Mesenchymal stem cell (in vitro differentiated cells and primary cell): Measurements from ENCODE around the gene SAMD10.

Experiments
- DNase-seq: peaks from one replicate; pipeline ENCODE4 v3.0.0-alpha.2; 2013
- H2AFZ ChIP-seq: one replicate; pipeline ENCODE4 v1.6.1; 2013; ENCODE audit warnings: low read depth, mild to moderate bottlenecking, control low read depth, inconsistent platforms, low read length, moderate library complexity
- H2AK5ac ChIP-seq: 2 replicates; pipeline ENCODE4 v1.6.1; 2013; ENCODE audit warnings: low read length, moderate library complexity, mild to moderate bottlenecking, inconsistent platforms; ENCODE audit not compliant: severe bottlenecking
- H2BK120ac ChIP-seq: one replicate; pipeline ENCODE4 v1.6.1; 2013; ENCODE audit warnings: low read depth, mild to moderate bottlenecking, inconsistent platforms, low read length, moderate library complexity
- H2BK12ac ChIP-seq, 2 experiments: one replicate each; pipeline ENCODE4 v1.6.1; 2013; ENCODE audit warnings: inconsistent platforms in 2 of 2, low read length in 2 of 2, mild to moderate bottlenecking in 2 of 2, moderate library complexity in 2 of 2, control low read depth in 1 of 2
- H2BK15ac ChIP-seq: one replicate; pipeline ENCODE4 v1.6.1; 2013; ENCODE audit warnings: mild to moderate bottlenecking, low read depth, inconsistent platforms; ENCODE audit not compliant: poor library complexity, severe bottlenecking
- H2BK5ac ChIP-seq: 2 replicates; pipeline ENCODE4 v1.6.1; 2013; ENCODE audit warnings: low read depth, mild to moderate bottlenecking, low read length, control low read depth, inconsistent platforms; ENCODE audit not compliant: poor library complexity, severe bottlenecking
- H3K14ac ChIP-seq, 2 experiments: one replicate each; pipeline ENCODE4 v1.6.1; 2013; ENCODE audit warnings: inconsistent platforms in 2 of 2, low read length in 2 of 2, control low read depth in 1 of 2, mild to moderate bottlenecking in 1 of 2, moderate library complexity in 1 of 2
- H3K18ac ChIP-seq, 2 experiments: one replicate each; pipeline ENCODE4 v1.6.1; 2013; ENCODE audit warnings: inconsistent platforms in 2 of 2, low read length in 2 of 2, control low read depth in 1 of 2, low read depth in 1 of 2, mild to moderate bottlenecking in 1 of 2
- H3K23ac ChIP-seq, 2 experiments: one replicate each; pipeline ENCODE4 v1.6.1; 2013; ENCODE audit warnings: inconsistent platforms in 2 of 2, low read length in 2 of 2, mild to moderate bottlenecking in 2 of 2, moderate library complexity in 2 of 2, control low read depth in 1 of 2
- H3K27ac ChIP-seq: 2 replicates; pipeline ENCODE4 v1.5.1; 2013; ENCODE audit warnings: mild to moderate bottlenecking, moderate library complexity, low read length, control low read depth, inconsistent platforms; ENCODE audit not compliant: poor library complexity, severe bottlenecking
- H3K27me3 ChIP-seq, 2 experiments: 2 replicates each; pipeline versions ENCODE4 v1.6.1 to v1.7.0; 2013; ENCODE audit warnings: low read length in 2 of 2, mild to moderate bottlenecking in 2 of 2, moderate library complexity in 2 of 2, control low read depth in 1 of 2, inconsistent platforms in 1 of 2; ENCODE audit not compliant: control insufficient read depth in 1 of 2, insufficient read depth in 1 of 2
- H3K36me3 ChIP-seq, 2 experiments: 2 replicates each; pipeline versions ENCODE4 v1.6.1 to v1.7.0; 2013; ENCODE audit warnings: low read length in 2 of 2, control low read depth in 1 of 2, inconsistent platforms in 1 of 2, low read depth in 1 of 2, mild to moderate bottlenecking in 1 of 2; ENCODE audit not compliant: insufficient read depth in 2 of 2, control insufficient read depth in 1 of 2
- H3K4ac ChIP-seq, 2 experiments: one replicate each; pipeline ENCODE4 v1.6.1; 2013; ENCODE audit warnings: inconsistent platforms in 2 of 2, low read length in 2 of 2, mild to moderate bottlenecking in 2 of 2, moderate library complexity in 2 of 2, control low read depth in 1 of 2, low read depth in 1 of 2
- H3K4me1 ChIP-seq: 2 replicates; pipeline ENCODE4 v1.6.1; 2013; ENCODE audit warnings: low read depth, low read length, control low read depth; ENCODE audit not compliant: control insufficient read depth, insufficient read depth
- H3K4me2 ChIP-seq: 2 replicates; pipeline ENCODE4 v1.6.1; 2013; ENCODE audit warnings: low read length, mild to moderate bottlenecking, inconsistent platforms; ENCODE audit not compliant: poor library complexity, severe bottlenecking
- H3K4me3 ChIP-seq, 2 experiments: 2 replicates each; pipeline versions ENCODE4 v1.5.1 to v1.7.0; 2013; ENCODE audit warnings: low read length in 2 of 2, mild to moderate bottlenecking in 2 of 2, control low read depth in 1 of 2, low read depth in 1 of 2; ENCODE audit not compliant: insufficient read depth in 1 of 2
- H3K79me1 ChIP-seq: replicated peaks from 2 replicates; pipeline ENCODE4 v1.6.1; 2013; ENCODE audit warnings: mild to moderate bottlenecking, control low read depth, low read length, inconsistent platforms; ENCODE audit not compliant: poor library complexity, severe bottlenecking
- H3K9ac ChIP-seq: 2 replicates; pipeline ENCODE4 v1.7.0; 2013; ENCODE audit warnings: mild to moderate bottlenecking, low read length, moderate library complexity
- H3K9me3 ChIP-seq: 2 replicates; pipeline ENCODE4 v1.7.0; 2013; ENCODE audit warnings: mild to moderate bottlenecking, low read length; ENCODE audit not compliant: control insufficient read depth
- H4K8ac ChIP-seq: one replicate; pipeline ENCODE4 v1.6.1; 2013; ENCODE audit warnings: inconsistent platforms, mild to moderate bottlenecking, low read length, moderate library complexity
- H4K91ac ChIP-seq: one replicate; pipeline ENCODE4 v1.6.1; 2013; ENCODE audit warnings: mild to moderate bottlenecking, low read length, inconsistent platforms
- WGBS: methylation state at CpG from one replicate; pipeline ENCODE4 v1.1.7; 2013; ENCODE audit warnings: mixed read lengths; 5-methylcytosine and 5-hydroxymethylcytosine counted together

The SAMD10 gene

GRCh38 chr20:63980317-63980805, 919 bp upstream of the SAMD10 start:
- peak overlapping the region; percentile 95 for H3K4me2 ChIP-seq
- peak overlapping the region; percentile 96 for H4K8ac ChIP-seq
- no peak overlapping the region for H2BK5ac ChIP-seq
- no peaks in the 10 kb centered on the region for H3K27me3 ChIP-seq
- H3K4me1 ChIP-seq, result peaks cover 47% of the 10 kb centered on the region
- H3K18ac ChIP-seq, result peak overlapping the region; percentile 41 to 71
- peak overlapping the region; percentile 92 for H3K9ac ChIP-seq
- peak overlapping the region; percentile 62 for H2BK120ac ChIP-seq
- H3K23ac ChIP-seq, result no peak overlapping the region
- WGBS, result 92% methylated on average over 12 of the region's 15 CpGs
- H3K9me3 ChIP-seq, result no peaks in the 10 kb centered on the region
- peak overlapping the region; percentile 21 to 86 for H3K4ac ChIP-seq
- peak overlapping the region; percentile 77 to 98 for H3K4me3 ChIP-seq
- no peak for DNase-seq
- peak overlapping the region; percentile 96 for H4K91ac ChIP-seq
- peaks cover 19% of the 10 kb centered on the region for H3K79me1 ChIP-seq
- peak overlapping the region in 1 of 2 experiments; percentile 94 for H2BK12ac ChIP-seq
- H2AFZ ChIP-seq, result peak overlapping the region; percentile 78
- peak overlapping the region in 1 of 2 experiments; percentile 76 for H3K14ac ChIP-seq
- peak overlapping the region; percentile 36 for H3K27ac ChIP-seq
- peaks cover 23 to 24% of the 10 kb centered on the region in 2 experiments for H3K36me3 ChIP-seq
- no peak overlapping the region for H2BK15ac ChIP-seq
- H2AK5ac ChIP-seq, result no peak overlapping the region

GRCh38 chr20:63979229-63979556, 249 bp downstream of the SAMD10 start:
- Histone ChIP-seq H3K36me3 (peaks cover 13 to 20% of the 10 kb centered on the region in 2 experiments), H2BK15ac (peak overlapping the region; percentile 85), H2BK5ac (no peak overlapping the region), H2BK120ac (peak overlapping the region; percentile 29), H2BK12ac (no peak overlapping the region), H3K79me1 (peaks cover 12% of the 10 kb centered on the region), H2AFZ (no peak overlapping the region), H3K9ac (no peak overlapping the region), H3K4me2 (peak overlapping the region; percentile 95), H3K23ac (peak overlapping the region in 1 of 2 experiments; percentile 77), H3K18ac (peak overlapping the region; percentile 57 to 69), H3K27me3 (no peaks in the 10 kb centered on the region), H3K4me1 (peaks cover 54% of the 10 kb centered on the region), H2AK5ac (no peak overlapping the region), H3K27ac (no peak overlapping the region), H3K9me3 (no peaks in the 10 kb centered on the region), H4K8ac (peak overlapping the region; percentile 58), H3K4me3 (peak overlapping the region; percentile 63 to 73), H4K91ac (peak overlapping the region; percentile 41), H3K4ac (peak overlapping the region; percentile 28 to 57), H3K14ac (peak overlapping the region in 1 of 2 experiments; percentile 2)
- 0% methylated on average over 30 of the region's 47 CpGs for WGBS
- no peak for DNase-seq

- H2BK12ac ChIP-seq, result no peak overlapping the region
- peak overlapping the region; percentile 58 for H4K8ac ChIP-seq
- peak overlapping the region; percentile 63 to 73 for H3K4me3 ChIP-seq
- H3K27ac ChIP-seq, result peak overlapping the region; percentile 29
- no peaks in the 10 kb centered on the region for H3K9me3 ChIP-seq
- H3K14ac ChIP-seq, result peak overlapping the region; percentile 2 to 33
- peak overlapping the region in 1 of 2 experiments; percentile 77 for H3K23ac ChIP-seq
- peak overlapping the region; percentile 28 to 57 for H3K4ac ChIP-seq
- H3K79me1 ChIP-seq, result peaks cover 12% of the 10 kb centered on the region
- H3K36me3 ChIP-seq, result peaks cover 7 to 16% of the 10 kb centered on the region in 2 experiments
- peak overlapping the region; percentile 57 to 69 for H3K18ac ChIP-seq
- peaks cover 56% of the 10 kb centered on the region for H3K4me1 ChIP-seq
- peak overlapping the region; percentile 29 for H2BK120ac ChIP-seq
- DNase-seq, result peak; percentile 62
- H2BK15ac ChIP-seq, result peak overlapping the region; percentile 85
- H4K91ac ChIP-seq, result peak overlapping the region; percentile 41
- no peak overlapping the region for H3K9ac ChIP-seq
- H3K4me2 ChIP-seq, result peak overlapping the region; percentile 95
- no peak overlapping the region for H2AFZ ChIP-seq
- H2BK5ac ChIP-seq, result no peak overlapping the region
- H3K27me3 ChIP-seq, result no peaks in the 10 kb centered on the region
- H2AK5ac ChIP-seq, result peak overlapping the region; percentile 19
- WGBS, result 8% methylated on average over 45 of the region's 52 CpGs
Observed at GRCh38 chr20:63978319-63979228, 868 bp downstream of the SAMD10 start.

GRCh38 chr20:63977739-63978276, 1.6 kb downstream of the SAMD10 start:
- 36% methylated on average over 16 of the region's 16 CpGs for WGBS
- H3K79me1 ChIP-seq, result peaks cover 10% of the 10 kb centered on the region
- peak overlapping the region; percentile 13 for H3K4me2 ChIP-seq

More at GRCh38 chr20:63977739-63978276, 1.6 kb downstream of the SAMD10 start:
- Histone ChIP-seq H2AK5ac (no peak overlapping the region), H2BK5ac (no peak overlapping the region), H2AFZ (no peak overlapping the region), H3K4me3 (no peak overlapping the region), H3K14ac (no peak overlapping the region), H2BK12ac (no peak overlapping the region), H4K8ac (peak overlapping the region; percentile 46), H3K4ac (no peak overlapping the region), H2BK120ac (no peak overlapping the region), H2BK15ac (no peak overlapping the region), H3K36me3 (peaks cover 2 to 13% of the 10 kb centered on the region in 2 experiments), H3K9me3 (no peaks in the 10 kb centered on the region), H4K91ac (no peak overlapping the region), H3K9ac (no peak overlapping the region), H3K23ac (no peak overlapping the region), H3K27ac (peak overlapping the region; percentile 29), H3K27me3 (no peaks in the 10 kb centered on the region), H3K4me1 (peaks cover 54% of the 10 kb centered on the region), H3K18ac (peak overlapping the region in 1 of 2 experiments; percentile 14)
- peak; percentile 86 for DNase-seq
